Transverse colon (tissue), 4 donors: ENCODE data around the gene ANKFN1. TPM values are rescaled to one million over a fixed set of nuclear protein-coding genes. Genes with fewer than 3 reads are reported as not detected.

Experiments used
- DNase-seq: peaks from one replicate; pipeline ENCODE4 v3.0.0-alpha.2; 2019
- H3K27ac ChIP-seq, 4 donors: fragments of 200-600 bp; sonication (generic); 2 replicates each; pipeline ENCODE4 v1.5.1; 2016 to 2018; ENCODE audit warnings: inconsistent platforms in 4 of 4
- H3K27me3 ChIP-seq: fragments of 200-600 bp; sonication (generic); 2 replicates; pipeline ENCODE4 v1.5.1; 2017; ENCODE audit warnings: inconsistent platforms
- H3K36me3 ChIP-seq, 4 donors: fragments of 200-600 bp; sonication (generic); 2 replicates each; pipeline ENCODE4 v1.5.1; 2017 to 2019; ENCODE audit warnings: inconsistent platforms in 4 of 4
- H3K4me1 ChIP-seq, 4 donors: fragments of 200-600 bp; sonication (generic); 2 replicates each; pipeline ENCODE4 v1.5.1; 2017 to 2020; ENCODE audit warnings: inconsistent platforms in 4 of 4
- H3K4me3 ChIP-seq, 4 donors: fragments of 200-600 bp; sonication (generic); 1 replicate in 1 of 4; 2 replicates in 3 of 4; pipeline versions ENCODE4 v1.5.1 to v1.6.1; 2017 to 2019; ENCODE audit warnings: inconsistent platforms in 4 of 4
- H3K9me3 ChIP-seq, 2 donors: fragments of 200-600 bp; sonication (generic); 2 replicates each; pipeline ENCODE4 v1.5.1; 2017 to 2019; ENCODE audit warnings: inconsistent platforms in 2 of 2
- CTCF ChIP-seq, 5 experiments: fragments of 200-600 bp in 3 of 5; fragments of 450-650 bp in 2 of 5; sonication (generic) in 3 of 5; IDR thresholded peaks; 1 replicate in 2 of 5; 2 replicates in 3 of 5; pipeline ENCODE4 v1.5.1; 2016 to 2017; ENCODE audit warnings: antibody characterized with exemption in 5 of 5, inconsistent platforms in 3 of 5, mild to moderate bottlenecking in 2 of 5, moderate library complexity in 1 of 5
- EP300 ChIP-seq: sonication (generic); formaldehyde crosslinking; IDR thresholded peaks from one replicate; pipeline ENCODE4 v1.6.1; 2017; ENCODE audit warnings: antibody characterized with exemption, low read depth
- POLR2A ChIP-seq: fragments of 450-650 bp; IDR thresholded peaks from one replicate; pipeline ENCODE4 v1.6.1; 2016; ENCODE audit warnings: antibody characterized with exemption, mild to moderate bottlenecking, moderate library complexity
- POLR2AphosphoS5 ChIP-seq, 3 donors: sonication (generic); formaldehyde crosslinking; IDR thresholded peaks; one replicate each; pipeline ENCODE4 v1.6.1; 2016; ENCODE audit warnings: antibody characterized with exemption in 3 of 3
- WGBS, 2 donors: methylation state at CpG; one replicate each; pipeline ENCODE4 v1.1.5; 2018; ENCODE audit warnings: low coverage in 1 of 2; 5-methylcytosine and 5-hydroxymethylcytosine counted together
- in situ Hi-C, 4 donors: fragments of 200-750 bp; cut with MboI; loops; one replicate each; pipeline versions ENCODE4 v1.15.0 to v1.15.1; 2017; ENCODE audit warnings: low sequenced_read_pairs in 3 of 4, low pct_ligation_motif_present in 1 of 4, low pct_unique_long_range_greater_than_20kb in 1 of 4
- intact Hi-C: fragments of 100-400 bp; cut with DNase I; formaldehyde crosslinking; loops from one replicate; pipeline ENCODE4 v1.15.1; 2023; ENCODE audit warnings: low total_unique reads
- total RNA-seq, 4 donors: library from RNA; depleted of rRNA; stranded (reverse); fragments of >200 nt; gene quantifications; one replicate each; pipeline ENCODE4 v1.1.0, GENCODE V29; 2016

ANKFN1 gene
- total RNA-seq, 4 donors from 2014 or later, result 1.2 TPM; not detected in 3

- no peak for TF ChIP-seq POLR2AphosphoS5 (IDR thresholded peaks at IDR 0.05)
- no peak for TF ChIP-seq CTCF (IDR thresholded peaks at IDR 0.05)
- TF ChIP-seq EP300, result no peak
- no peak for TF ChIP-seq POLR2A
- H3K4me3 ChIP-seq, result no peak overlapping the region
- 56% methylated on average over 3 of the region's 3 CpGs; no CpG with 5 or more reads in 1 of the 2 donors for WGBS, 2 donors
- H3K27ac ChIP-seq, result no peak overlapping the region
- in situ Hi-C loops, result no loop called here
- no peak for DNase-seq
- H3K4me1 ChIP-seq, result no peaks in the 10 kb centered on the region
- no peaks in the 10 kb centered on the region for H3K36me3 ChIP-seq
- no peaks in the 10 kb centered on the region for H3K9me3 ChIP-seq
- intact Hi-C loops, result no loop called here
- no peaks in the 10 kb centered on the region for H3K27me3 ChIP-seq
These were observed 288.0 kb downstream of the ANKFN1 start for GRCh38 chr17:56441308-56441707.

GRCh38 chr17:56445692-56446411 is 292.6 kb downstream of the ANKFN1 start:
- intact Hi-C loops, result no loop called here
- no peaks in the 10 kb centered on the region for H3K27me3 ChIP-seq
- no peak for DNase-seq
- no peak overlapping the region for H3K4me3 ChIP-seq
- no peak for TF ChIP-seq EP300
- H3K9me3 ChIP-seq, result no peaks in the 10 kb centered on the region
- WGBS, 2 donors, result 78 to 83% methylated on average over 7 to 9 of the region's 9 CpGs
- H3K4me1 ChIP-seq, result no peaks in the 10 kb centered on the region
- no peaks in the 10 kb centered on the region for H3K36me3 ChIP-seq
- in situ Hi-C loops, result no loop called here
- H3K27ac ChIP-seq, result no peak overlapping the region

GRCh38 chr17:56447171-56447570 is 293.9 kb downstream of the ANKFN1 start:
- intact Hi-C loops (no loop called here), in situ Hi-C loops (no loop called here)
- no peak for TF ChIP-seq CTCF (IDR thresholded peaks at IDR 0.05)
- TF ChIP-seq EP300, result no peak
- TF ChIP-seq POLR2A, result no peak
- Histone ChIP-seq H3K4me1 (no peaks in the 10 kb centered on the region), H3K9me3 (no peaks in the 10 kb centered on the region), H3K27me3 (no peaks in the 10 kb centered on the region), H3K4me3 (no peak overlapping the region), H3K27ac (no peak overlapping the region), H3K36me3 (no peaks in the 10 kb centered on the region)
- 92 to 100% methylated on average over 1 of the region's 1 CpG for WGBS, 2 donors
- no peak for DNase-seq

- no peak for DNase-seq
- H3K4me3 ChIP-seq, result no peak overlapping the region
- intact Hi-C loops, result no loop called here
- in situ Hi-C loops, result no loop called here
- 73 to 83% methylated on average over 2 of the region's 2 CpGs for WGBS, 2 donors
- no peaks in the 10 kb centered on the region for H3K27me3 ChIP-seq
- TF ChIP-seq EP300 (no peak), POLR2A (no peak), POLR2AphosphoS5 (IDR thresholded peaks at IDR 0.05) (no peak), CTCF (IDR thresholded peaks at IDR 0.05) (no peak)
- H3K4me1 ChIP-seq, result no peaks in the 10 kb centered on the region
- no peak overlapping the region for H3K27ac ChIP-seq
- H3K9me3 ChIP-seq, result no peaks in the 10 kb centered on the region
- no peaks in the 10 kb centered on the region for H3K36me3 ChIP-seq
These were observed 295.1 kb downstream of the ANKFN1 start for GRCh38 chr17:56448371-56448770.

GRCh38 chr17:56449176-56449575 is 295.9 kb downstream of the ANKFN1 start:
- TF ChIP-seq POLR2AphosphoS5 (IDR thresholded peaks at IDR 0.05) (no peak), CTCF (IDR thresholded peaks at IDR 0.05) (no peak), POLR2A (no peak), EP300 (no peak)
- in situ Hi-C loops, result no loop called here
- DNase-seq, result no peak
- intact Hi-C loops, result no loop called here
- WGBS, 2 donors, result 71 to 83% methylated on average over 4 to 8 of the region's 8 CpGs
- Histone ChIP-seq H3K27ac (no peak overlapping the region), H3K36me3 (no peaks in the 10 kb centered on the region), H3K27me3 (no peaks in the 10 kb centered on the region), H3K9me3 (no peaks in the 10 kb centered on the region), H3K4me3 (no peak overlapping the region), H3K4me1 (no peaks in the 10 kb centered on the region)
